HEK293T (cell line): ENCODE results near the gene DOCK3.
"Not testable (repeated sequence)": the region's sequence is repeated elsewhere in the genome, so short reads cannot be mapped to it uniquely, and the experiment has no call there.

Source experiments
- CTCF ChIA-PET: fragments of 350-600 bp; formaldehyde crosslinking; extraction: SDS; loops from one replicate; lab custom pipeline; 2021; ENCODE audit warnings: antibody characterized with exemption, inconsistent platforms; lab: Yijun Ruan, JAX
- POLR2A ChIA-PET: fragments of 350-600 bp; formaldehyde crosslinking; extraction: SDS; loops from one replicate; lab custom pipeline; 2020; ENCODE audit warnings: antibody characterized with exemption, inconsistent platforms; lab: Yijun Ruan, JAX
- DNase-seq: peaks from one replicate; pipeline ENCODE4 v3.0.0; 2012; ENCODE audit warnings: mixed read lengths; ENCODE audit errors: extremely low spot score
- ARNT ChIP-seq: fragments of 450-650 bp; IDR thresholded peaks from 2 replicates; pipeline ENCODE4 v1.6.1; 2017; ENCODE audit warnings: mild to moderate bottlenecking
- BHLHE40 ChIP-seq: fragments of 450-650 bp; IDR thresholded peaks from 2 replicates; pipeline ENCODE4 v1.6.1; 2016; ENCODE audit warnings: mild to moderate bottlenecking, moderate library complexity, borderline replicate concordance
- CTBP1 ChIP-seq: fragments of 450-650 bp; IDR thresholded peaks from 2 replicates; pipeline ENCODE4 v1.6.1; 2016; ENCODE audit warnings: borderline replicate concordance
- ELF4 ChIP-seq: fragments of 450-650 bp; IDR thresholded peaks from 2 replicates; pipeline ENCODE4 v1.6.1; 2017; ENCODE audit warnings: antibody characterized with exemption
- FOXA1 ChIP-seq: fragments of 450-650 bp; IDR thresholded peaks from 2 replicates; pipeline ENCODE4 v1.6.1; 2016; ENCODE audit warnings: mild to moderate bottlenecking
- FOXK2 ChIP-seq: fragments of 450-650 bp; IDR thresholded peaks from 2 replicates; pipeline ENCODE4 v1.6.1; 2016; ENCODE audit warnings: mild to moderate bottlenecking
- FOXM1 ChIP-seq: fragments of 450-650 bp; IDR thresholded peaks from 2 replicates; pipeline ENCODE4 v1.6.1; 2017; ENCODE audit warnings: mild to moderate bottlenecking, borderline replicate concordance
- HDGF ChIP-seq: fragments of 450-650 bp; IDR thresholded peaks from 2 replicates; pipeline ENCODE4 v1.6.1; 2017; ENCODE audit warnings: antibody characterized with exemption, borderline replicate concordance
- L3MBTL2 ChIP-seq: fragments of 450-650 bp; conservative IDR thresholded peaks from 2 replicates; pipeline ENCODE4 v1.6.1; 2016; ENCODE audit warnings: mild to moderate bottlenecking
- LEF1 ChIP-seq: fragments of 450-650 bp; IDR thresholded peaks from 2 replicates; pipeline ENCODE4 v1.6.1; 2017; ENCODE audit warnings: mild to moderate bottlenecking, borderline replicate concordance
- NFRKB ChIP-seq: fragments of 450-650 bp; IDR thresholded peaks from 2 replicates; pipeline ENCODE4 v1.6.1; 2016; ENCODE audit warnings: mild to moderate bottlenecking, moderate library complexity
- PKNOX1 ChIP-seq: fragments of 450-650 bp; IDR thresholded peaks from 2 replicates; pipeline ENCODE4 v1.6.1; 2016
- SP1 ChIP-seq: fragments of 450-650 bp; IDR thresholded peaks from 2 replicates; pipeline ENCODE4 v1.6.1; 2017
- SUZ12 ChIP-seq: fragments of 450-650 bp; IDR thresholded peaks from 2 replicates; pipeline ENCODE4 v1.6.1; 2016; ENCODE audit warnings: mild to moderate bottlenecking
- TARDBP ChIP-seq: fragments of 450-650 bp; IDR thresholded peaks from 2 replicates; pipeline ENCODE4 v1.6.1; 2016
- ZNF384 ChIP-seq: fragments of 450-650 bp; IDR thresholded peaks from 2 replicates; pipeline ENCODE4 v1.6.1; 2016

Gene DOCK3

GRCh38 chr3:50671331-50671730 lies 3.4 kb upstream of the DOCK3 start:
- CTCF ChIA-PET = interaction anchor here (1.0 to 1.5 kb wide), 2 partner anchors 9 to 701 kb away, joined by 3 read pairs; no protein-coding TSS in a partner anchor
- no peak for TF ChIP-seq ELF4
- TF ChIP-seq HDGF = no peak
- TF ChIP-seq CTBP1 = peak; percentile 59; the same call in 1 of the 2 replicates
- TF ChIP-seq TARDBP = no peak
- TF ChIP-seq ARNT = no peak
- POLR2A ChIA-PET = interaction anchor here (0.9 to 1.7 kb wide), 4 partner anchors 17 to 102 kb away, joined by 3 to 4 read pairs (median 3); partner anchors contain the start of genes HEMK1 and MAPKAPK3
- DNase-seq = peak; percentile 55

DNA sequence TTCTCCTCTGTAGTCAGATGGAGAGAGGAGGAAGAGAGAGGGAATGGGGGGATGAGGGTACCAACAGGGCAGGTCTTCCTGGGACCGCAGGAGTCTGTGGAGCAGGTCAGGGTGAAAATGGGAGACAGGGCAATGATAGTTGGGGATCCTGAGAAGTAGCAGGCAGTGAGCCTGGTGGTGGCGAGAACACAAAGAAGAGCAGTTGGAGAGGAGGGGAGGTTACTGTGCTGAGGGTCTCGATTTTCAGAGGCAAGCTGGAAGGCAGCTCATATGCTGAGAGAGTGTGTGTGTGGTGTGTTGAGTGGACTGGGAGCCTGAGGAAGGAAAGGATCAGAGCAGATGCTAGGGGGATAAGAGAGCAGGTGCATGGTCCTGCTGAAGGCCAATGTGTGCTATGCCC lies 2.1 kb upstream of the DOCK3 start:
- POLR2A ChIA-PET = interaction anchor here (0.8 to 1.3 kb wide), 2 partner anchors 56 to 713 kb away, joined by 3 to 5 read pairs; partner anchors contain the start of genes MANF and MAPKAPK3

GRCh38 chr3:50673931-50674330 lies 796 bp upstream of the DOCK3 start:
- POLR2A ChIA-PET = interaction anchor here (1.1 to 1.6 kb wide), 3 partner anchors 35 to 712 kb away, joined by 3 to 5 read pairs (median 4); partner anchors contain the start of genes HEMK1 and MANF
- TF ChIP-seq PKNOX1 = no peak
- no peak for TF ChIP-seq LEF1
- no peak for TF ChIP-seq FOXA1
- no peak for TF ChIP-seq L3MBTL2
- TF ChIP-seq SP1 = no peak
- CTCF ChIA-PET = interaction anchor here (1.7 kb wide), 1 partner anchor 57 kb away, joined by 7 read pairs; the partner anchor contains the start of gene MAPKAPK3
- DNase-seq = no peak

More for the DNA sequence above, 2.1 kb upstream of the DOCK3 start:
- DNase-seq = no peak
- CTCF ChIA-PET = interaction anchor here (1.7 kb wide), 1 partner anchor 56 kb away, joined by 7 read pairs; the partner anchor contains the start of gene MAPKAPK3
- TF ChIP-seq ARNT (no peak), TARDBP (no peak)

DNA sequence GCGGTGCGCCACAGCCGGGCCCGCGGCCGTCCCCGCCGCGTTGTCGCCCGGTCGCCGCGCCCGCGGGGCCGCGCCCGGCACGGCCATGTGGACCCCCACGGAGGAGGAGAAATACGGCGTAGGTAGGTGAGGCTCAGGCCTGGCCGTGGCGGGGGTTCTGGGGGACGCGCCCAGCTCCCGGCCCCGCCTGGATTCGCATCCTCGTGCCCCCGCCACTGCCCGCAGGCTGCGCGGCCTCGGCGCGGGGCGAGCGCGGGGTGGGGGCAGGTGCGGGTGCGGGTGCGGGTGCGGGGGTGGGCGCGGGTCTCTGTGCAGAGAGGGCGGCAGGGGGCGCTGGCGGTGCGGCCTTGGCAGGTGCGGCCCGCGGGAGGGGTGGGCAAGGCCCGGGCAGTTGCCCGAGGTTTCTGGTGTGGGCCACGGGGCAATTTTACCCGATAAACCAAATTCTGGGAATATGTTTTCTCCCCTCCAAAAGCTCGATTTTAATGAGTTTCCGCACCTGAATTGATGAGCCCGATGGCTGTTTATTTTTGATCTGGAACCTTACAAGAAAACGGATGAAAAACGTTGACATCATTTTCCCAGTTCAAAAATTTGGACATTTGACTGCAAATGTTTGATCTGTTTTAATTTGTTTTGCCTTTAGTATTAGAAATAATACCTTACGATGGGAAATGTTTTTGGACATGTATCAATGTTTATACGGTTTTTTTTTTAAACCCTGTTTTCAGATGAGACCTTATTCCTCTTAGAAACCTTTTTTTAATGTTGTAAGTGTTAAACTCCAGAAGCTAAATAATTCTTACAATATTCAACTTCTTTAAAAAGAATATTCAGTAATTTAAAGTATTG lies 678 bp downstream of the DOCK3 start:
- TF ChIP-seq FOXM1 = peak; percentile 84; the same call in 1 of the 2 replicates
- no peak for TF ChIP-seq ELF4
- ChIA-PET POLR2A (interaction anchor here (0.6 to 1.6 kb wide), 7 partner anchors 12 to 824 kb away, joined by 3 to 4 read pairs (median 3); partner anchors contain the start of gene HEMK1), CTCF (interaction anchor here (0.5 to 1.3 kb wide), 7 partner anchors 16 to 715 kb away, joined by 3 to 7 read pairs (median 3); partner anchors contain the start of gene MAPKAPK3)
- DNase-seq = peak; percentile 76

DNA sequence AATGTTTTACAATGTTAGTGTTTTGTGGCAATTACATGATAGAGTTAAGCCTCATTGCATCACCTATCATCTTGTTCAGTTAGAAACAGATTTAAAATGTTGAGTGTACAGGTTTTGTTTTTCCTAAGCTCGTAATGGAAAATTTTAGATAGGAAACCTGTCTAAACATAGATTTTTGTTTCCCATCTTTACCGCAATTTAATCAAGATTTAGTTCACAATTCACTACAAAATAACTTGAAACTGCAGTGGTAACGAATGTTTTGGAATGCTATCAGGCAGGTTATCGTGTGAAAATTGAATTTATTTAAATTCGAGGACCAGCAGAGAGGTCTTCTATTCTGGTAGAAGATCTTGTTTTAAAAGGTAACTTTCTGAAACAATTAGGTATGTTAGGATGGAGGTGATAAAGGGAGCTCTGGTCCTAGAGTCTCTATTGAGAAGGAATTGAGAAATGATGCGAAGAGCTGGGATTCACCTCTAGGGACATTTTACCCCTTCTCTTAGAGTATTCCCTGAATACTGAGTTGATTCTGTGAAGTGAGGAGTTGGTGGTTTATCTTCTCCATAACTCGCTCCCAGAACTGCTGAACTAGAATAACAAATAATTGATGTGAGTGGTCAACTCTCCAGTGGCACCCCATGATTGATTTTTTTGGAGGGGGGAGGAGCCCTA lies 1.4 kb downstream of the DOCK3 start:
- ChIA-PET CTCF (interaction anchor here (0.5 to 1.3 kb wide), 6 partner anchors 16 to 710 kb away, joined by 3 to 7 read pairs (median 4); partner anchors contain the start of gene MAPKAPK3), POLR2A (interaction anchor here (0.6 to 1.6 kb wide), 8 partner anchors 11 to 823 kb away, joined by 3 to 4 read pairs (median 3); partner anchors contain the start of gene HEMK1)
- no peak for TF ChIP-seq FOXK2
- no peak for TF ChIP-seq ZNF384
- no peak for TF ChIP-seq LEF1
- no peak for TF ChIP-seq SUZ12
- TF ChIP-seq FOXM1 = no peak
- no peak for TF ChIP-seq SP1
- no peak for TF ChIP-seq FOXA1
- DNase-seq = no peak

DNA sequence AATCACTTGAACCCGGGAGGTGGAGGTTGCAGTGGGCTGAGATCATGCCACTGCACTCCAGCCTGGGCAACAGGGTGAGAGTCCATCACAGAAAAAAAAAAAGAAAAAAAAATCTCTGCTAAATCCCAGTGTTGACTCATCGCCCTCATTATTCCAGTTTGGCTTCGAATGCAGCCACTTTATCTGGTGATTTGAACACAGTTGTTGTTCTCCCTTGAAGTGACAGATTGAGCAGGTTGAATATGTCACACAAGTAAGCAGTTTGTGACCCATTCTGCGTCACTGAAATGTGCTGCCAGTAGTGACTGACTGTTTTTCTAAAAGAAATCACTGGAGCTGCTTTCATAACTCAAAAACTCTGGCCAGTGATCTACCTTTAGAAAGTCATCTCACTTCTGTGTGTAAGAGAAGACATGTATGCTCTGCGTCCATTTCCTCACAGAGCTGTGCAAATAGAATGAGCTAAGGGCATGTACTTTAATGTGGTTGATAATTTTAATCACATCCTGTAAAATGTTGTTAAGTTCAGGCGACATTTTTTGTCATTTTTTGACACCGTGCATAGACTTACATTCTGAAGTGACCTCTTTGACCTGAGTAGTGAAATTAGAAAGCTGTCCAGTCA lies 12.5 kb downstream of the DOCK3 start:
- POLR2A ChIA-PET = interaction anchor here (1.0 kb wide), 1 partner anchor 11 kb away, joined by 3 read pairs; no protein-coding TSS in a partner anchor
- CTCF ChIA-PET = no interaction called here
- DNase-seq = no peak
- TF ChIP-seq TARDBP (no peak), CTBP1 (no peak), FOXK2 (no peak), SP1 (no peak), L3MBTL2 (no peak), ZNF384 (no peak)

DNA sequence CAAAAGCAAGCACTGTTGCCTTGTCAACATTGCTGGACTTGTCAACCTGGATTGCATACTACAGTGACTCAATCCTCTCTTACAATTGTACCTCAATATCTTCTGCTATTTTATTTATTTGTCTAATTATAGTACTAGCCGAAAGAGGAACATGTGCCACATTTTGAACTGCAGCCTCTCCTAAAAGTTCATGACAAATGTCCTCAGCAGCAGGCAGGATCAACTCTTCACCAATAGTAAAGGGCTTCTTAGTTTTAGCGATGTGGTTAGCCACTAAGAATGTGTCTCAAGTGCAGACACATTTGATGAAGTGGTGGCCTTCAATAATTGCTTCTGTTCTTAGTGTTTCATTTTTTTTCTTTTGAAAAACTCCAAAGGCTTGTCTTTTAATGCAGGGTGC lies 13.2 kb downstream of the DOCK3 start:
- ChIA-PET POLR2A (interaction anchor here (1.0 kb wide), 1 partner anchor 12 kb away, joined by 3 read pairs; no protein-coding TSS in a partner anchor), CTCF (no interaction called here)
- TF ChIP-seq PKNOX1 (no peak), BHLHE40 (no peak), CTBP1 (no peak), NFRKB (no peak), L3MBTL2 (no peak)
- no peak for DNase-seq

DNA sequence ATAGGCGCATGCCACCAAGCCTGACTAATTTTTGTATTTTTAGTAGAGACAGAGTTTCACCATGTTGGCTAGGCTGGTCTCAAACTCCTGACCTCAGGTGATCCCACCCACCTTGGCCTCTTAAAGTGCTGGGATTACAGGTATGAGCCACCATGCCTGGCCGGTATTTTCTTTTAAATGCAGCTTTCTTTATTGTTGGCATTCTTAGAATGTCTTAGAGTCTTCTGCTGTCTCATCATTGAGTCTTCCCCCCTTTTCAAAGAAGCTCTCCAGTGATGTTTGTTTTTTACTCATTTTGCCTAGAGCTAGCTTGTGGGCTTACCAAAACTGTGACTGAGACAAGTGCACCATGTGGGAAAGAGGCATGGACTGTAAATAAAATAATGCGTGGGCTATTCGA lies 13.9 kb downstream of the DOCK3 start:
- DNase-seq, CTCF ChIA-PET, POLR2A ChIA-PET: not testable (repeated sequence)
